Stimulated activated CD4-positive, alpha-beta T cell treated with anti-CD3 and anti-CD28 coated beads, Interleukin-4, amount 100 ng/mL, for 48 hours (primary cell): ENCODE results near the gene IDH2.
"Not testable (repeated sequence)": the region's sequence is repeated elsewhere in the genome, so short reads cannot be mapped to it uniquely, and the experiment has no call there.

Experiments
- DNase-seq, 2 donors: peaks; one replicate each; pipeline ENCODE4 v3.0.0-alpha.2; 2020; ENCODE audit warnings: low read depth in 2 of 2

IDH2 gene

GRCh38 chr15:90085565-90085964 lies 16.7 kb downstream of the IDH2 start:
- DNase-seq: no peak

GRCh38 chr15:90084876-90085423 lies 17.3 kb downstream of the IDH2 start:
- DNase-seq: no peak

- DNase-seq: no peak
Observed at GRCh38 chr15:90083954-90084607, 18.2 kb downstream of the IDH2 start.

- no peak for DNase-seq
Observed at GRCh38 chr15:90083419-90083818, 18.8 kb downstream of the IDH2 start.

- no peak for DNase-seq
Observed at GRCh38 chr15:90082140-90082715, 20.0 kb downstream of the IDH2 start.

GRCh38 chr15:90080818-90081393 lies 21.4 kb downstream of the IDH2 start:
- DNase-seq: no peak

GRCh38 chr15:90080458-90080755 lies 21.9 kb downstream of the IDH2 start:
- DNase-seq: no peak

GRCh38 chr15:90079619-90080457 lies 22.4 kb downstream of the IDH2 start:
- no peak for DNase-seq

GRCh38 chr15:90078965-90079364 lies 23.3 kb downstream of the IDH2 start:
- no peak for DNase-seq

GRCh38 chr15:90076716-90077115 lies 25.6 kb downstream of the IDH2 start:
- DNase-seq: no peak

- DNase-seq: peak in 1 of 2 donors; percentile 43
Observed at GRCh38 chr15:90075420-90076289, 26.6 kb downstream of the IDH2 start.

GRCh38 chr15:90074916-90075315 lies 27.4 kb downstream of the IDH2 start:
- no peak for DNase-seq

GRCh38 chr15:90074023-90074422 lies 28.2 kb downstream of the IDH2 start:
- no peak for DNase-seq

GRCh38 chr15:90072978-90073640 lies 29.2 kb downstream of the IDH2 start:
- no peak for DNase-seq

- peak; percentile 72 to 74 for DNase-seq
Observed at GRCh38 chr15:90071220-90071807, 31.0 kb downstream of the IDH2 start.

GRCh38 chr15:90070623-90071022 lies 31.6 kb downstream of the IDH2 start:
- not testable (repeated sequence) for DNase-seq

- no peak for DNase-seq
Observed at GRCh38 chr15:90067953-90068606, 34.2 kb downstream of the IDH2 start.

GRCh38 chr15:90067181-90067952 lies 34.9 kb downstream of the IDH2 start:
- no peak for DNase-seq

- no peak for DNase-seq
Observed at GRCh38 chr15:90065682-90066049, 36.6 kb downstream of the IDH2 start.
